Hepatocyte (in vitro differentiated cells): ENCODE data around the gene JCAD. TPM values are rescaled to one million over a fixed set of nuclear protein-coding genes. Genes with fewer than 3 reads are reported as not detected.

Experiments used
- DNase-seq: peaks from one replicate; pipeline ENCODE4 v3.0.0-alpha.2; 2016; ENCODE audit warnings: low spot score
- H2AFZ ChIP-seq: fragments of 200-600 bp; sonication (generic); 2 replicates; pipeline ENCODE4 v1.6.0; 2016; ENCODE audit warnings: antibody characterized with exemption, mild to moderate bottlenecking
- H3K27ac ChIP-seq: fragments of 200-600 bp; sonication (generic); 2 replicates; pipeline ENCODE4 v1.5.1; 2016; ENCODE audit warnings: mild to moderate bottlenecking
- H3K27me3 ChIP-seq: fragments of 200-600 bp; sonication (generic); 2 replicates; pipeline ENCODE4 v1.6.1; 2016
- H3K36me3 ChIP-seq: fragments of 200-600 bp; sonication (generic); replicated peaks from 2 replicates; pipeline ENCODE4 v1.5.1; 2016; ENCODE audit warnings: low read depth; ENCODE audit not compliant: insufficient read depth
- H3K4me1 ChIP-seq: fragments of 200-600 bp; sonication (generic); 2 replicates; pipeline ENCODE4 v1.5.1; 2016; ENCODE audit warnings: mild to moderate bottlenecking, moderate library complexity; ENCODE audit not compliant: insufficient read depth
- H3K4me2 ChIP-seq: fragments of 200-600 bp; sonication (generic); 2 replicates; pipeline ENCODE4 v1.6.0; 2016
- H3K4me3 ChIP-seq: fragments of 200-600 bp; sonication (generic); 2 replicates; pipeline ENCODE4 v1.5.1; 2016; ENCODE audit warnings: mild to moderate bottlenecking
- H3K79me2 ChIP-seq: fragments of 200-600 bp; sonication (generic); 2 replicates; pipeline ENCODE4 v1.6.0; 2017; ENCODE audit warnings: mild to moderate bottlenecking
- H3K9me2 ChIP-seq: fragments of 200-600 bp; sonication (generic); replicated peaks from 2 replicates; pipeline ENCODE4 v1.6.0; 2017; ENCODE audit warnings: mild to moderate bottlenecking; ENCODE audit not compliant: insufficient read depth
- H3K9me3 ChIP-seq: fragments of 200-600 bp; sonication (generic); 2 replicates; pipeline ENCODE4 v1.5.1; 2016; ENCODE audit warnings: low read depth, mild to moderate bottlenecking
- H4K20me1 ChIP-seq: fragments of 200-600 bp; sonication (generic); 2 replicates; pipeline ENCODE4 v1.6.0; 2016; ENCODE audit warnings: mild to moderate bottlenecking; ENCODE audit not compliant: insufficient read depth, poor library complexity, severe bottlenecking
- CTCF ChIP-seq: fragments of 200-600 bp; sonication (generic); IDR thresholded peaks from 2 replicates; pipeline ENCODE4 v1.5.1; 2016; ENCODE audit warnings: antibody characterized with exemption, mild to moderate bottlenecking; ENCODE audit not compliant: poor library complexity
- EZH2 ChIP-seq: fragments of 200-600 bp; sonication (generic); IDR thresholded peaks from 2 replicates; pipeline ENCODE4 v1.6.1; 2016; ENCODE audit warnings: antibody characterized with exemption, mild to moderate bottlenecking, borderline replicate concordance
- EZH2phosphoT487 ChIP-seq: fragments of 200-600 bp; sonication (generic); IDR thresholded peaks from one replicate; pipeline ENCODE4 v1.6.1; 2018; ENCODE audit warnings: antibody characterized with exemption, mild to moderate bottlenecking, low read depth, moderate library complexity; ENCODE audit not compliant: unreplicated experiment, severe bottlenecking
- WGBS: methylation state at CpG from one replicate; pipeline ENCODE4 v1.1.6; 2016; ENCODE audit warnings: low lambda C conversion rate; ENCODE audit errors: missing lambda C conversion rate; 5-methylcytosine and 5-hydroxymethylcytosine counted together
- polyA plus RNA-seq: library from polyadenylated mRNA; unstranded; fragments of >200 nt; fragmentation: Nextera tagmentation; extraction: Ambion mirVana; gene quantifications from 2 replicates; pipeline ENCODE4 v1.2.1, GENCODE V29; 2016
- total RNA-seq: library from RNA; depleted of rRNA; stranded (reverse); fragments of >200 nt; gene quantifications from 2 replicates; pipeline ENCODE4 v1.2.3, GENCODE V29; 2014

JCAD gene
- total and polyA plus RNA-seq, 2 experiments from 2014 or later, result 7.0 to 12.8 TPM

GRCh38 chr10:29991382-29991781 is 68.0 kb downstream of the JCAD start:
- no peaks in the 10 kb centered on the region for H3K27me3 ChIP-seq

DNA sequence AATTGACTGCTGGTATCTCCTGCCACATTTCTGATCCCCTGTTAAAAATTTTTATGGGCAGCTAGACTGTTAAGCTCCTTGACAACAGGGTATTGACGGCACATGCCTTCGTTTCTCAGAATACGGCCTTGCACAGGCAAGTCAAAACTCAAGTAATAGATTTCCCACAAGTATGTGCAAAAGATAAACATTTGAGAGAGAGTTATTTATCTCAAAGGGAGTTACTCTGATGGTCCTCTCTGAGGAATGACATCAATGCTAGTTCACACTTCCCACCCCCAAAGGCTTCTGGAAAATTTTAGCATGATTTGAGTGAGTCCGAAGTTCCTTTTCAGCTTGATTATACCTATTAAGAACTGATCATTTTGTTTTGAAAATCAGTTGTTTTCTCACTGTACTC is 71.9 kb downstream of the JCAD start:
- H2AFZ ChIP-seq, result no peak overlapping the region
- H3K27me3 ChIP-seq, result no peaks in the 10 kb centered on the region
- H4K20me1 ChIP-seq, result no peaks in the 10 kb centered on the region
- H3K79me2 ChIP-seq, result no peaks in the 10 kb centered on the region
- no peak overlapping the region for H3K4me3 ChIP-seq
- H3K9me3 ChIP-seq, result no peaks in the 10 kb centered on the region
- DNase-seq, result no peak
- TF ChIP-seq EZH2phosphoT487, result no peak
- TF ChIP-seq EZH2, result no peak
- no peak for TF ChIP-seq CTCF
- H3K27ac ChIP-seq, result no peak overlapping the region
- H3K9me2 ChIP-seq, result no peaks in the 10 kb centered on the region
- WGBS, result 40% methylated on average over 4 of the region's 4 CpGs
- no peaks in the 10 kb centered on the region for H3K36me3 ChIP-seq
- H3K4me2 ChIP-seq, result no peak overlapping the region
- H3K4me1 ChIP-seq, result no peaks in the 10 kb centered on the region

More at GRCh38 chr10:29991382-29991781, 68.0 kb downstream of the JCAD start:
- no peak overlapping the region for H3K4me2 ChIP-seq
- H3K9me2 ChIP-seq, result no peaks in the 10 kb centered on the region
- no peak for TF ChIP-seq CTCF
- no peak for TF ChIP-seq EZH2phosphoT487
- no peak for TF ChIP-seq EZH2
- H3K36me3 ChIP-seq, result no peaks in the 10 kb centered on the region
- H3K27ac ChIP-seq, result no peak overlapping the region
- WGBS, result 95% methylated on average over 3 of the region's 3 CpGs
- H2AFZ ChIP-seq, result no peak overlapping the region
- H3K4me3 ChIP-seq, result no peak overlapping the region
- no peaks in the 10 kb centered on the region for H3K79me2 ChIP-seq
- no peaks in the 10 kb centered on the region for H3K9me3 ChIP-seq
- no peak for DNase-seq
- peaks cover 8% of the 10 kb centered on the region for H3K4me1 ChIP-seq
- H4K20me1 ChIP-seq, result no peaks in the 10 kb centered on the region

DNA sequence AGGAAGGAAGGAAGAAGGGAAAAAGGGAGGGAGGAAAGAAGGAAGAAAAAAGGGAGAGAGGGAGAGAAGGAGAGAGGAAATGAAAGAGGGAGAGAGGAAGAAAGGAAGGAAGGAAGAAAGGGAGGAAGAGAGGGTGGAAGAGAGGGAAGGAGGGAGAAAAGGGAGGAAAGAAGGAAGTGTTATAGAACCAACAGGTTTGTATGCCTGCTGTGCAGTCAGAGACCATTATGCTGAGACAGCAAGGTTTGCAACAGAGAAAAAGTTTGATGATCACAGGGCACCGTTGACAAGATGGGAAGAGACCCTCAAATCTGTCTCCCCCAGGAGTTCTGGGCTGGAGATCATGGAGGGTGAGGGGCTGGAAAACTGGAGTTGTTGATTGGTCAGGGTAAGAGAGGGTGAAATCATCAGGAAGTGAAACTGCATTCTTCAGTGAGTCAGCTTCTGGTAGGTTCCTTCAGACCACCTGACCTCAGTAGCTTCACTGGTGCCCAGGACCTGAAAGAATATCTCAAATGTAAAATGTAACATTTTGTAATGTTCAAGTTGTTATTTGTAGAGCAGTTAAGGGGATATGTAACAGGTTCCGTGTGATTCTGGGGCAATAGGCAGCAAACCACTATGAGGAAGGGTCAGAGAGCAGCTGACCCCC is 76.3 kb downstream of the JCAD start:
- 95% methylated on average over 2 of the region's 2 CpGs for WGBS
- Histone ChIP-seq H3K4me1 (peaks cover 3% of the 10 kb centered on the region), H3K9me2 (no peaks in the 10 kb centered on the region), H3K36me3 (no peaks in the 10 kb centered on the region), H3K4me2 (no peak overlapping the region), H4K20me1 (no peaks in the 10 kb centered on the region), H3K27ac (no peak overlapping the region), H3K9me3 (no peaks in the 10 kb centered on the region), H3K79me2 (no peaks in the 10 kb centered on the region), H2AFZ (no peak overlapping the region), H3K4me3 (no peak overlapping the region), H3K27me3 (no peaks in the 10 kb centered on the region)
- no peak for TF ChIP-seq CTCF
- no peak for TF ChIP-seq EZH2phosphoT487
- no peak for TF ChIP-seq EZH2
- no peak for DNase-seq
